ENCODE results near the gene DCLK1.

DNA sequence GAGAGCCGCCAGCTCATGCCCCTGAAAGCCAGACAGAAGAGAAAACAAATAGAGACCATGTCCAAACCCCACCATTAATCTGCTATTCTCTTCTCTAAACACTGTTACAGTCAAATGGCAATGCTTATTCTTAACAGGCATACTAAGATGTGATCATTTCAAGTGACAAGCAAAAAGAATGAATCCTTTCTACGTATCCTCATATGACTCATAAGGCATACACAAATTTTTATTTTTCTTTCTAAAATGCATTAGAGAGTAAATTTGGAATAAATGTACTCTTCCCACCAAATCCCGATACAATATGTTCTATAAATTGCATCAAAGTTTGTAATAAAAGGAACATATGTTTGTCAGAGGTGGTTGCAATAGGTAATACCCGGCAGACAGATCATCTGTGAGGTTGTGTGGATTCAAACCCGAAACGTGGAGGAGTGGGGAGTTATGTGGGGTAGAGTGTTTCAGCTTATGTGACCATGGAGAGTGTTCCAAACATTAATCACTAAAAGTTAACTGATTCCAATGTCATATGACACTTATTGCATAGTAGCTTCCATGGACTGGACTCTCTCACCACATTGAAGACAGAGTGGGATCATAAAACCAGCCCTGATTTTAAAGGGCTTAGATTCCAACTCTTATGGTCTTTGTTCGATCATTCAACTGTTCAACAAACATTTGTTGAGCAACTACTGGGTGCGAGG is 213.1 kb downstream of the DCLK1 start:
- TF ChIP-seq, protein P1, sequence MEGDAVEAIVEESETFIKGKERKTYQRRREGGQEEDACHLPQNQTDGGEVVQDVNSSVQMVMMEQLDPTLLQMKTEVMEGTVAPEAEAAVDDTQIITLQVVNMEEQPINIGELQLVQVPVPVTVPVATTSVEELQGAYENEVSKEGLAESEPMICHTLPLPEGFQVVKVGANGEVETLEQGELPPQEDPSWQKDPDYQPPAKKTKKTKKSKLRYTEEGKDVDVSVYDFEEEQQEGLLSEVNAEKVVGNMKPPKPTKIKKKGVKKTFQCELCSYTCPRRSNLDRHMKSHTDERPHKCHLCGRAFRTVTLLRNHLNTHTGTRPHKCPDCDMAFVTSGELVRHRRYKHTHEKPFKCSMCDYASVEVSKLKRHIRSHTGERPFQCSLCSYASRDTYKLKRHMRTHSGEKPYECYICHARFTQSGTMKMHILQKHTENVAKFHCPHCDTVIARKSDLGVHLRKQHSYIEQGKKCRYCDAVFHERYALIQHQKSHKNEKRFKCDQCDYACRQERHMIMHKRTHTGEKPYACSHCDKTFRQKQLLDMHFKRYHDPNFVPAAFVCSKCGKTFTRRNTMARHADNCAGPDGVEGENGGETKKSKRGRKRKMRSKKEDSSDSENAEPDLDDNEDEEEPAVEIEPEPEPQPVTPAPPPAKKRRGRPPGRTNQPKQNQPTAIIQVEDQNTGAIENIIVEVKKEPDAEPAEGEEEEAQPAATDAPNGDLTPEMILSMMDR (IDR thresholded peaks at IDR 0.05), result no peak
- TF ChIP-seq POLR2A (IDR thresholded peaks at IDR 0.05) (no peak), EP300 (IDR thresholded peaks at IDR 0.05) (no peak)

Measured in tibial nerve (tissue), 4 donors.